GM12875 (cell line): ENCODE results near the gene PLEKHM2.

Source experiments
- H3K4me3 ChIP-seq: one replicate; pipeline ENCODE4 v1.5.1; 2011; ENCODE audit warnings: low read depth, low read length, control low read depth
- CTCF ChIP-seq: IDR thresholded peaks from 2 replicates; pipeline ENCODE4 v1.5.1; 2011; ENCODE audit warnings: low read depth, mild to moderate bottlenecking, control low read depth, inconsistent platforms, low read length, moderate library complexity, borderline replicate concordance; ENCODE audit not compliant: insufficient read depth

Gene PLEKHM2

GRCh38 chr1:15667362-15667761 is 16.8 kb upstream of the PLEKHM2 start:
- H3K4me3 ChIP-seq = no peak overlapping the region
- TF ChIP-seq CTCF = no peak

- no peak overlapping the region for H3K4me3 ChIP-seq
- no peak for TF ChIP-seq CTCF
Observed at GRCh38 chr1:15668089-15668754, 15.9 kb upstream of the PLEKHM2 start.

GRCh38 chr1:15669074-15669473 is 15.0 kb upstream of the PLEKHM2 start:
- no peak overlapping the region for H3K4me3 ChIP-seq
- TF ChIP-seq CTCF = no peak

GRCh38 chr1:15669864-15670263 is 14.3 kb upstream of the PLEKHM2 start:
- no peak overlapping the region for H3K4me3 ChIP-seq
- TF ChIP-seq CTCF = no peak

- no peak overlapping the region for H3K4me3 ChIP-seq
- no peak for TF ChIP-seq CTCF
Observed at GRCh38 chr1:15671430-15671829, 12.7 kb upstream of the PLEKHM2 start.

- no peak overlapping the region for H3K4me3 ChIP-seq
- TF ChIP-seq CTCF = no peak
Observed at GRCh38 chr1:15674386-15675159, 9.5 kb upstream of the PLEKHM2 start.

GRCh38 chr1:15676010-15676409 is 8.1 kb upstream of the PLEKHM2 start:
- H3K4me3 ChIP-seq = no peak overlapping the region

More at GRCh38 chr1:15676010-15676409, 8.1 kb upstream of the PLEKHM2 start:
- TF ChIP-seq CTCF = no peak
